Measurements from ENCODE around the gene PLXDC2.
A peak's percentile ranks its signal among the peaks of the same experiment; 100 is the strongest.

Gene PLXDC2

GRCh38 chr10:19862811-19863515 lies 46.7 kb downstream of the PLXDC2 start:
- DNase-seq = no peak

GRCh38 chr10:19865676-19866075 lies 49.4 kb downstream of the PLXDC2 start:
- no peak for DNase-seq

- DNase-seq = no peak
Measured at GRCh38 chr10:19869370-19869769, 53.1 kb downstream of the PLXDC2 start.

DNA sequence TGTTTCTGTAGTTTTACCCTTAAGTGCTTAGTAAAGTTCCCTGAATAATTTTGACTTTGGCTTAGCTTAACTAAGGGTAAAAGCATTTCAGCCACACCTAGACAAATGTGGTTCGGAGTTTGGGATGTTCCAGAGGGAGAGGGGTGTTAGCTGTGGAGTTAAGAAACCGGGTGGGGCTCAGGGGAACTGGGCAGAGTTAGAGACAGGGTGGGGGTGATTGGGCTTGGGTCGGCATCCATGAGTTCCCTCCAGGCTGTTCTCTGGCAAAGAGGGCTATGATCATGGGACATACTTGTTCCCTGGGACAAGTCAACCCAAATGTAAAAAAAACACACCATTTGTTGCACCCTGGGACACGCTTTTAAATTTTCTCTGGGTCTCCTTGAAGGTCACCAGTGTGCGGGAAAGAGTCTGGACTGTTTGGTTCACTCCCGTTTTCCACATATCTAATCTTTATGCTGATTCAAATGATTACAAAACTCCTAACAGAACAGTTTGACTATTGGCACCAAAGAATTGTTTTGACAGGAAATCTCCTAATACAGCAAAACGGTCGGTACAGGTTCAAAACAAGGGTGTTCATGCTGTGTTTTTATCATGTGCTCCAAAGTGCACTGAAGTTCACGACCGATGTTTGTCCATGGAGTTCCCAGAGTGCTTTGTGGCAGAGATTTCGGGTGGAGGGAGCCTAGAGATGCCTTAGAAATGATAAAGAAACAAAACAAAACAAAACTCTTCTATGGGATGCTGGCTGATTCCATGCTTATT lies 56.5 kb downstream of the PLXDC2 start:
- DNase-seq = no peak

GRCh38 chr10:19874190-19874589 lies 58.0 kb downstream of the PLXDC2 start:
- no peak for DNase-seq

DNA sequence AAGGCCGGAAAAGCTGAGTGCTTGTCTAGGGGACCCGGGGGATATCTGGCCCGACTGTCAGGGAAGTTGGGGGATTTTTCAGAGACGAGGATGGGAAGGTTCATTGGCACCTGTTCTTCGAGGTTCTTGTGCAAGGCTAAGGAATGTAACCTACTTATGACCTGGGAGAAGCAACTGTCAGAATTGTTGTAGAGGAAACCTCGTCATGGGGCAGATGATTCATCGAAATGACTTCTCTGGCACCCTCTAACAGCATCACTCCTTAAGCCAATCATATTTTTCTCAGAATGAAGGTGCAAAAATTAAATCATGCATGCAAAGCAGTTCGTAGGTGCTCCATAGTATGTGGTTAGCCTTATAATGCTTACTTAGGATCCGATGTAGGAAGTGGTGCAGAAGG lies 58.6 kb downstream of the PLXDC2 start:
- no peak for DNase-seq

- DNase-seq = no peak
Measured at GRCh38 chr10:19876570-19876969, 60.3 kb downstream of the PLXDC2 start.

DNA sequence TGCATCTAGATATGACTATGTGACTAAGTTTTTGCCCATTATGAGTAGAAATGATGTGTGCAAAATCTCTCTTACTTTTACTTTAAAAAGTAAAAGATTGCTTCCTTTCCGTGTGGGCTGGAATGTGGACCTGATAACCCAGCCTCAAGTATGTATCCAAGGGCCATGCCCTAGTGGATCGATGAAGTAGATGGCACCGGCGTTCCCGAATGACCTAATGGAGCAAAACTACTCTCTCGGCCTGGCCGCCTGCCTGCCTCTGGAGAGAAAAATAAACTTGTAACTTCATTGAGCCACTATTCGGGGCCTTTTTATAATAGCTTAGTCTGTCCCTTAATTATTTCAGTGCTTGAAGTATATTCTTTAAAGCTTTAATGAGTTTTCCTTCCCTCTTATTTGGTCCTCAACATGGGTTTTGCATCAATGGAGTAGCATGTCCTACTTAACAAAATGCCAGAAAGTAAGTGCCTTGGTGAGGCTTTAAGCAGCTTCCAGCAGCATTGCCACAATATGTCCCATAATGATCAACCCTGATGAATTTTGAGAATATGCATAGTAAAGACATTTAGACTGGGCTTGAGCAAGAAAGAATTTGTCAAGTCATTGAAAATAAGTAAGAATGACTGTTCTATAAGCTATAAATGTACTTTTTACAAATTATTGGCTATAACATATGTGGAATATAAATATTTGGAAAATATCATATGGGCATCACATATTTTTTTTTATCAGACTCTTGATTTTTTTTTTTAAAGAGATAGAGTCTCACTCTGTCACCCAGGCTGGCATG lies 61.4 kb downstream of the PLXDC2 start:
- no peak for DNase-seq

DNA sequence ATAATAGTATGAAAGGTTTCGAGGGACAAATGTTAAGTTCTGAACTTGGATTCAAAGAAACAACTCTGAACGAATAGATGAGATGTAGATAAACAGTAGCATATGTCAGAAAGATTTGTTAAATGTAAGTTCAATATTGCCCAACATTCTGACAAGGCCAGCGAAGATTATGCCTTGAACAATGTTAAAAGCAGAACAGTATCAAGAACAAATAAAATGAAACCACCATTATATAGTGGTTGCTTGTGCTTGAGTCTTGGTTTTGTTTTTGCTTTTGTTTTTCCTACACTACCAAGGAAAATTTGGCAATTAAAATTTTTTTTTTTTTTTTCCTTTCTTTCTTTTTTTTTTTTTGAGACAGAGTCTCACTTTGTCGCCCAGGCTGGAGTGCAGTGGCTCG lies 66.4 kb downstream of the PLXDC2 start:
- no peak for DNase-seq

DNA sequence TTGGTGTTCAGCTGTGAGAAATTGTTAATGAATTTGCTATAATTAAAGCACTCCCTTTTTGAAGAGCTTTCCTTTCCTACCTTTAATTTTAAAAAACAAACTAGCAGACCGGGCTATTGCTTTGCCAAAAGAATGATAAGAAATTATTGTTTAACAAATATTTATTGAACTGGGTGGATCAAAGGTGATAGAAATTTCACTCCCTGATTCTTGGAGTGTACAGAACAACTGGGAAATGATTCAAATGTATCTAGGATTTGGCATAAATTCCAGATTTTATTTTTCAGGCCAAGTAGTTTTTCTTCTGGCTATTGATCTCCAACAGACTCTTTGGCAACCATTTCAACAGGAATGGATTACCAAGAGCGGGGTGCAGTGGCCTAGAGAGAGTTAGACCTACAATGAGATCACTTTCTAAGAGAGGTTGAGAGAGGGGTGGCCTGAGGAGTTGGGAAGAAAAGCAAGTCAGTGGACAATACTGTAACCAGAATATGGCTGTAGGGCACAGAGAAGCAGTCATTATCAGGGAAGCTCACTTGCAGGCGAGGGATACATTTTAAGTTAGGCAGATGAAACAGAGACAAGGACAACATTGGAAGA lies 71.9 kb downstream of the PLXDC2 start:
- DNase-seq = peak; percentile 16

- no peak for DNase-seq
Measured at GRCh38 chr10:19889256-19889655, 73.0 kb downstream of the PLXDC2 start.

DNA sequence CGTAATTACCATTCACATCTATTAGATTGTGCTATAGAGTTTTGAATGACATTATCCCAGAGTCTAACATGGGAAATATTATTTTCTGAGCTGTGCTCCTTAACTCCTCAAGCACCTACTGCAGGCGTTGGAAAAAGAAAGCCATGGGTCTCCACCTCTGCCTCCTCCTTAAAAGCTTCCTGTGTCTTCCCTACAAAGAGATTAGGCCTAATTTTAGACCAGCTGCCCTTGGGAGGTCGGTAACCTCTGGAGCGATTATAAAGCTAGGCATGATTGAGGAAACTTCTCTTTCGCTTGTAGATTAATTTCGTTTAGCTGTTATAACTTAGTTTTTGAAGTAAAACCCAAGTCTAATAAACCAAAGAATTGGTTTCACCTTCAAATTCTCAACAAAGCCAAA lies 75.2 kb downstream of the PLXDC2 start:
- no peak for DNase-seq

- no peak for DNase-seq
Measured at GRCh38 chr10:19892270-19892669, 76.0 kb downstream of the PLXDC2 start.

GRCh38 chr10:19892677-19893076 lies 76.4 kb downstream of the PLXDC2 start:
- DNase-seq = no peak

DNA sequence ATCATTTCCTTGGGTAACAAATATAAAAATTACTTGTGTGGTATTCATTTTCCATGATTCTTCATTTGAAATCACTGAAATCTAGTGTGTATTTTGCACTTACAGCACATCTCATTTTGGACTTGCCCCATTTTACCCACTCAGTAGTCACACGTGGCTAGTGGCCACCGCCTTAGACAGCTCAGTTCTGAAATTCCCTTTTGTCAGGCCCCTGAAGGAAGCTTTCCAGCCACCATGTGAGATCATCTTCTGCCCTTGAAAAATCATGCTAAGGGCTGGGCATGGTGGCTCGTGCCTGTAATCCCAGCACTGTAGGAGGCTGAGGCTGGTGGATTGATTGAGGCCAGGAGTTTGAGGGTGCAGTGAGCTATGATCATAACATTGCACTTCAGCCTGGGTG lies 79.3 kb downstream of the PLXDC2 start:
- no peak for DNase-seq

GRCh38 chr10:19902456-19902855 lies 86.2 kb downstream of the PLXDC2 start:
- no peak for DNase-seq

DNA sequence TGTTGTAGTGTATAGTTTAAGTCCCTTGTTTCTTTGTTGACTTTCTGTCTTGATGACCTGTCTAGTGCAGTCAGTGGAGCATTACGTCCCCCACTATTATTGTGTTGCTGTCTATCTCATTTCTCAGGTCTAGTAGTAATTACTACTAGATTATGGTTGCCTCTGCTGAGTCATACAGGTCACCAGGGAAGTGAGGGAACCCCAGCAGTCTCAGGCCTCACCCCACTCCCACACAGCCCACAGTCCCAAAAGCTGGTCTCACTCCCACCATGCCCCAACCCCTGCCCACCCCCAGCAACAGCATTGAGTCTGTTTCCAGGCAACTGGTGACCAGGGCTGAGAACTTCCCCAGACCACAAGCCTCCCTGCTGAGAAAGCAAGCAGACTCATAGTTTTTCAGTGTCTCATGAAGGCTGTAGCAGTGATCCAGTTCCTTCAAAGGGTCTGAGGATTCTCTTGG lies 88.0 kb downstream of the PLXDC2 start:
- DNase-seq = no peak

- DNase-seq = no peak
Measured at GRCh38 chr10:19906108-19906791, 90.0 kb downstream of the PLXDC2 start.

DNA sequence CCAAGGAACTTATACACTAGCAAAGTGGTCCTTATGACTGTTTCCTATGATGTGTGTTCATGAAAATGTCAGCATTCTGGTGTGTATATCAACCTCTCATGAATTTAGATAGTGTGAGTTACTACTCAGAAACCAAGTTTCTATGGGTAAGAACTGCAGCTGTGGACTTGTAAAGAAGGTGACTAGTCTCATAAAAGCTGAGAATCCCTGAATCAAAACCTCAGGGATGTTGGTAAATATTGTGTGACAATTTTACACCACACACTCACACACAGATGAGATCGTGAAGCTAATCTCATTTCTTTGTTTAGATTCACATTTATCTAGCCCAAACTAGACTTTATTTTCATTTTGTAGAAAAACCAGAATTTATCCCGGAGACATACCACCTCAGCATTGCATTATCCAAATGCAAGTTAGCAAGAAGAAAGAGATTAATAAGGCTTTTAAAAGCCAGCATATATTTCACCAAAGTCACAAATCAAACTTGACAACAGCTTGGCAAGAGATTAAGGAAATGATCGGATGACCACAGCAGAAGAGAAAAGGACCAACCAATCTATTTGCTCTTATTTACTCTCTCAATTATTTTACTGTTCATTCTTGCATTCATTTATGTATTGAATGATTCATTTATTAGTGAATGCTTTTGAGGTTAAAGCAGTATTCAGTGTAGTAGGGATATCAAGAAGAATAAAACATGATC lies 92.9 kb downstream of the PLXDC2 start:
- peak; percentile 57 for DNase-seq

- no peak for DNase-seq
Measured at GRCh38 chr10:19911886-19912285, 95.7 kb downstream of the PLXDC2 start.

DNA sequence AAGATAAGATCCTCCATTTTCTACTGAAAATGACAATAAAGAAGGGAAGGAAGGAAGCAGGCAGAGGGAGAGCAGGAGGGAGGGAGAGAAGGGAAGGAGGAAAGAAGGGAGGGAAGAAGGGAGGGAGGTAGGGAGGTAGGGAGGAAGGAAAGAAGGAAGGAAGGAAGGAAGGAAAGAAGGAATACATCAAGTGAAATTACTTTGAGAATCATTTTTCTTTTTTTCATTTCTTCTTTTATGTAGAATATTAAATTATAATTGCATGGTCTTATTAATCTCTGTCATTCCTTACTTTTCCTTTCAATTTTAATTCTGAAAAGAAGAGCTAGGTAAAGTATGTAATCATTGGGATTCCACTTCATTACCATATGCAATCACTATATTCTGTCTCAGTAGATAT lies 97.8 kb downstream of the PLXDC2 start:
- no peak for DNase-seq

- no peak for DNase-seq
Measured at GRCh38 chr10:19915125-19915524, 98.9 kb downstream of the PLXDC2 start.

Data from NCI-H446 treated with DMSO at 0.1 percent for 48 hours (cell line).